Omental fat pad (tissue), 4 donors: ENCODE results near the gene HGD. TPM values are rescaled to one million over a fixed set of nuclear protein-coding genes. Genes with fewer than 3 reads are reported as not detected.

Experiments
- ATAC-seq: fragments of 150-250 bp; one replicate; pipeline ENCODE4 v1.9.1; 2016; ENCODE audit warnings: mild to moderate bottlenecking, moderate library complexity; ENCODE audit not compliant: low FRiP score
- DNase-seq: peaks from one replicate; pipeline ENCODE4 v3.0.0-alpha.2; 2019; ENCODE audit warnings: low spot score
- small RNA-seq: library from RNA; depleted of rRNA; stranded (forward); fragments of <200 nt; gene quantifications from one replicate; pipeline ENCODE3, GENCODE V24; 2016
- total RNA-seq, 4 donors: library from RNA; depleted of rRNA; stranded (reverse); fragments of >200 nt; gene quantifications; one replicate each; pipeline ENCODE4 v1.1.0, GENCODE V29; 2016
- TF ChIP-seq, protein P1 (sequence below), 3 donors: fragments of 450-650 bp; IDR thresholded peaks; one replicate each; pipeline ENCODE4 v1.5.1; 2016 to 2017; ENCODE audit warnings: antibody characterized with exemption in 3 of 3, mild to moderate bottlenecking in 3 of 3, moderate library complexity in 2 of 3

Gene HGD
- total RNA-seq, 4 donors from 2014 or later, result 0.37 to 1.1 TPM; not detected in 2

DNA sequence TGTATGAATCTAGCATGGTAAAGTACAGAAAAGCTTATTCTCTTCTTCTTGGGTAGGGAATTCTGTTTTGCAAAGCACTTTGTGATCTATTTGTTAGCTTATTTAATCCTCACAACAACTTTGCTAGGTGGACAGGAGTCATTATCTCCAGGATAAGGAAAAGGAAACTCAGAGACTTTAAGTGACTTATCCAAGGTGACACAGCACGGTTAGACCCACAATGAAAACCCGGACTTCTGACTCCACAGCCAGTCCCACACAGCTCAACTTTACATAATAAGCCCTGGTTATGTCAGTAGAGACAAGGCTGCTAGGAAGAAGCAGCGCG, 86.3 kb downstream of the HGD start:
- TF ChIP-seq, protein P1, sequence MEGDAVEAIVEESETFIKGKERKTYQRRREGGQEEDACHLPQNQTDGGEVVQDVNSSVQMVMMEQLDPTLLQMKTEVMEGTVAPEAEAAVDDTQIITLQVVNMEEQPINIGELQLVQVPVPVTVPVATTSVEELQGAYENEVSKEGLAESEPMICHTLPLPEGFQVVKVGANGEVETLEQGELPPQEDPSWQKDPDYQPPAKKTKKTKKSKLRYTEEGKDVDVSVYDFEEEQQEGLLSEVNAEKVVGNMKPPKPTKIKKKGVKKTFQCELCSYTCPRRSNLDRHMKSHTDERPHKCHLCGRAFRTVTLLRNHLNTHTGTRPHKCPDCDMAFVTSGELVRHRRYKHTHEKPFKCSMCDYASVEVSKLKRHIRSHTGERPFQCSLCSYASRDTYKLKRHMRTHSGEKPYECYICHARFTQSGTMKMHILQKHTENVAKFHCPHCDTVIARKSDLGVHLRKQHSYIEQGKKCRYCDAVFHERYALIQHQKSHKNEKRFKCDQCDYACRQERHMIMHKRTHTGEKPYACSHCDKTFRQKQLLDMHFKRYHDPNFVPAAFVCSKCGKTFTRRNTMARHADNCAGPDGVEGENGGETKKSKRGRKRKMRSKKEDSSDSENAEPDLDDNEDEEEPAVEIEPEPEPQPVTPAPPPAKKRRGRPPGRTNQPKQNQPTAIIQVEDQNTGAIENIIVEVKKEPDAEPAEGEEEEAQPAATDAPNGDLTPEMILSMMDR (IDR thresholded peaks at IDR 0.05), result no peak
- ATAC-seq (no peak), DNase-seq (no peak)

DNA sequence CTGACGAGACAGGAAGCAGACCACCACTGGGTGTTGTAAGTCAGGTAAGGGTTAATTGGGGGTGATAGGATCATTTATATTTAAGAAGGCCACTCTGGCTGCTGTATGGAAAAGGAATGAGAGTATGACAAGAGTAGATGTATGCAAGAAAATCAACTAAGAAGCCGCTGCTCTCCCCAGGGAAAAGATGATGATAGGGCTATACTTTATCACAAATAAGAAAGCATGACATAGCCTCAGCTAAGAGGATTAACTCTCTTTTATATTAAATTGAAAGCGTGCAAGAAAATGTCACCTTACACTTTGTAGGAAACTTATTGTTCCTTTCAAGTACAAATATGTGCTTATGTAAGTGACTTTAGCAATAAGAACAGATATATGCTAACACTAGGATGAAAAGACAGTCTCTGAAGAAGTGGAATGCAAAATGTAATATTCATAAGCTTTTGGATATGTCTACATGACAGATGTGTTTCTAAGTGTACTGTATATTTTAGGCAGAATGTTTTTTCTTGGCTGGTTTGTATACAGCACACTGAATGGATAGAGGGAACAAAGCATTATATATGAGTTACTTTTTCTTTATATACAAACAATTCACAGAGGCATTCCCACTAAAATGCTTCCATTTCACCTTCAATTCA, 94.6 kb downstream of the HGD start:
- DNase-seq (no peak), ATAC-seq (no peak)
- TF ChIP-seq, protein P1 (IDR thresholded peaks at IDR 0.05), result no peak

Small RNA genes within 50 kb of the gene (small RNA-seq; reads per million reads assigned to genes)
- not detected for gene MTCO1P29
- not detected for gene MTCO2P29

Other genes with a start within 250 kb of the HGD start
- gene FSTL1, start 231.2 kb downstream of the HGD start, total RNA-seq, result 100 to 1,000 TPM; 532 to 861 (median 705) TPM
- gene NDUFB4, start 85.9 kb downstream of the HGD start, total RNA-seq, result 100 to 1,000 TPM in 1 of 4 donors, 10 to 100 TPM in 3; 54.9 to 109 (median 74.1) TPM
- gene RABL3, start 60.3 kb upstream of the HGD start, total RNA-seq, result 10 to 100 TPM; 15.3 to 24.3 (median 19.2) TPM
- gene GTF2E1, start 60.5 kb upstream of the HGD start, total RNA-seq, result 10 to 100 TPM in 2 of 4 donors, 1 to 10 TPM in 2; 7.0 to 16.9 (median 11.2) TPM
- gene STXBP5L, start 226.0 kb upstream of the HGD start, total RNA-seq, result not detected